Upper lobe of left lung (tissue), 4 donors: Measurements from ENCODE around the gene COL15A1.

ENCODE experiments used
- POLR2A ChIP-seq, 4 donors: fragments of 450-650 bp; IDR thresholded peaks; one replicate each; pipeline ENCODE4 v1.5.1; 2016 to 2017; ENCODE audit warnings: antibody characterized with exemption in 4 of 4, mild to moderate bottlenecking in 2 of 4
- TF ChIP-seq, protein P1 (sequence below), 6 experiments: fragments of 450-650 bp in 4 of 6; fragments of 200-600 bp in 2 of 6; sonication (generic) in 2 of 6; IDR thresholded peaks; one replicate each; pipeline ENCODE4 v1.5.1; 2016 to 2019; ENCODE audit warnings: antibody characterized with exemption in 6 of 6

GRCh38 chr9:99076483-99077171 lies 132.9 kb downstream of the COL15A1 start:
- TF ChIP-seq, protein P1, sequence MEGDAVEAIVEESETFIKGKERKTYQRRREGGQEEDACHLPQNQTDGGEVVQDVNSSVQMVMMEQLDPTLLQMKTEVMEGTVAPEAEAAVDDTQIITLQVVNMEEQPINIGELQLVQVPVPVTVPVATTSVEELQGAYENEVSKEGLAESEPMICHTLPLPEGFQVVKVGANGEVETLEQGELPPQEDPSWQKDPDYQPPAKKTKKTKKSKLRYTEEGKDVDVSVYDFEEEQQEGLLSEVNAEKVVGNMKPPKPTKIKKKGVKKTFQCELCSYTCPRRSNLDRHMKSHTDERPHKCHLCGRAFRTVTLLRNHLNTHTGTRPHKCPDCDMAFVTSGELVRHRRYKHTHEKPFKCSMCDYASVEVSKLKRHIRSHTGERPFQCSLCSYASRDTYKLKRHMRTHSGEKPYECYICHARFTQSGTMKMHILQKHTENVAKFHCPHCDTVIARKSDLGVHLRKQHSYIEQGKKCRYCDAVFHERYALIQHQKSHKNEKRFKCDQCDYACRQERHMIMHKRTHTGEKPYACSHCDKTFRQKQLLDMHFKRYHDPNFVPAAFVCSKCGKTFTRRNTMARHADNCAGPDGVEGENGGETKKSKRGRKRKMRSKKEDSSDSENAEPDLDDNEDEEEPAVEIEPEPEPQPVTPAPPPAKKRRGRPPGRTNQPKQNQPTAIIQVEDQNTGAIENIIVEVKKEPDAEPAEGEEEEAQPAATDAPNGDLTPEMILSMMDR (IDR thresholded peaks at IDR 0.05), result no peak
- no peak for TF ChIP-seq POLR2A (IDR thresholded peaks at IDR 0.05)
